Hepatocyte (in vitro differentiated cells): ENCODE measurements around the gene TNXB. TPM values are rescaled to one million over a fixed set of nuclear protein-coding genes. Genes with fewer than 3 reads are reported as not detected.

Experiments used
- DNase-seq: peaks from one replicate; pipeline ENCODE4 v3.0.0-alpha.2; 2016; ENCODE audit warnings: low spot score
- H2AFZ ChIP-seq: fragments of 200-600 bp; sonication (generic); 2 replicates; pipeline ENCODE4 v1.6.0; 2016; ENCODE audit warnings: antibody characterized with exemption, mild to moderate bottlenecking
- H3K27ac ChIP-seq: fragments of 200-600 bp; sonication (generic); 2 replicates; pipeline ENCODE4 v1.5.1; 2016; ENCODE audit warnings: mild to moderate bottlenecking
- H3K27me3 ChIP-seq: fragments of 200-600 bp; sonication (generic); 2 replicates; pipeline ENCODE4 v1.6.1; 2016
- H3K36me3 ChIP-seq: fragments of 200-600 bp; sonication (generic); replicated peaks from 2 replicates; pipeline ENCODE4 v1.5.1; 2016; ENCODE audit warnings: low read depth; ENCODE audit not compliant: insufficient read depth
- H3K4me1 ChIP-seq: fragments of 200-600 bp; sonication (generic); 2 replicates; pipeline ENCODE4 v1.5.1; 2016; ENCODE audit warnings: mild to moderate bottlenecking, moderate library complexity; ENCODE audit not compliant: insufficient read depth
- H3K4me2 ChIP-seq: fragments of 200-600 bp; sonication (generic); 2 replicates; pipeline ENCODE4 v1.6.0; 2016
- H3K4me3 ChIP-seq: fragments of 200-600 bp; sonication (generic); 2 replicates; pipeline ENCODE4 v1.5.1; 2016; ENCODE audit warnings: mild to moderate bottlenecking
- H3K79me2 ChIP-seq: fragments of 200-600 bp; sonication (generic); 2 replicates; pipeline ENCODE4 v1.6.0; 2017; ENCODE audit warnings: mild to moderate bottlenecking
- H3K9me2 ChIP-seq: fragments of 200-600 bp; sonication (generic); replicated peaks from 2 replicates; pipeline ENCODE4 v1.6.0; 2017; ENCODE audit warnings: mild to moderate bottlenecking; ENCODE audit not compliant: insufficient read depth
- H3K9me3 ChIP-seq: fragments of 200-600 bp; sonication (generic); 2 replicates; pipeline ENCODE4 v1.5.1; 2016; ENCODE audit warnings: low read depth, mild to moderate bottlenecking
- H4K20me1 ChIP-seq: fragments of 200-600 bp; sonication (generic); 2 replicates; pipeline ENCODE4 v1.6.0; 2016; ENCODE audit warnings: mild to moderate bottlenecking; ENCODE audit not compliant: insufficient read depth, poor library complexity, severe bottlenecking
- EZH2 ChIP-seq: fragments of 200-600 bp; sonication (generic); IDR thresholded peaks from 2 replicates; pipeline ENCODE4 v1.6.1; 2016; ENCODE audit warnings: antibody characterized with exemption, mild to moderate bottlenecking, borderline replicate concordance
- EZH2phosphoT487 ChIP-seq: fragments of 200-600 bp; sonication (generic); IDR thresholded peaks from one replicate; pipeline ENCODE4 v1.6.1; 2018; ENCODE audit warnings: antibody characterized with exemption, mild to moderate bottlenecking, low read depth, moderate library complexity; ENCODE audit not compliant: unreplicated experiment, severe bottlenecking
- WGBS: methylation state at CpG from one replicate; pipeline ENCODE4 v1.1.6; 2016; ENCODE audit warnings: low lambda C conversion rate; ENCODE audit errors: missing lambda C conversion rate; 5-methylcytosine and 5-hydroxymethylcytosine counted together
- polyA plus RNA-seq: library from polyadenylated mRNA; unstranded; fragments of >200 nt; fragmentation: Nextera tagmentation; extraction: Ambion mirVana; gene quantifications from 2 replicates; pipeline ENCODE4 v1.2.1, GENCODE V29; 2016
- total RNA-seq: library from RNA; depleted of rRNA; stranded (reverse); fragments of >200 nt; gene quantifications from 2 replicates; pipeline ENCODE4 v1.2.3, GENCODE V29; 2014
- TF ChIP-seq, protein P1 (sequence below): fragments of 200-600 bp; sonication (generic); IDR thresholded peaks from 2 replicates; pipeline ENCODE4 v1.5.1; 2016; ENCODE audit warnings: antibody characterized with exemption, mild to moderate bottlenecking; ENCODE audit not compliant: poor library complexity

TNXB gene, protein sequence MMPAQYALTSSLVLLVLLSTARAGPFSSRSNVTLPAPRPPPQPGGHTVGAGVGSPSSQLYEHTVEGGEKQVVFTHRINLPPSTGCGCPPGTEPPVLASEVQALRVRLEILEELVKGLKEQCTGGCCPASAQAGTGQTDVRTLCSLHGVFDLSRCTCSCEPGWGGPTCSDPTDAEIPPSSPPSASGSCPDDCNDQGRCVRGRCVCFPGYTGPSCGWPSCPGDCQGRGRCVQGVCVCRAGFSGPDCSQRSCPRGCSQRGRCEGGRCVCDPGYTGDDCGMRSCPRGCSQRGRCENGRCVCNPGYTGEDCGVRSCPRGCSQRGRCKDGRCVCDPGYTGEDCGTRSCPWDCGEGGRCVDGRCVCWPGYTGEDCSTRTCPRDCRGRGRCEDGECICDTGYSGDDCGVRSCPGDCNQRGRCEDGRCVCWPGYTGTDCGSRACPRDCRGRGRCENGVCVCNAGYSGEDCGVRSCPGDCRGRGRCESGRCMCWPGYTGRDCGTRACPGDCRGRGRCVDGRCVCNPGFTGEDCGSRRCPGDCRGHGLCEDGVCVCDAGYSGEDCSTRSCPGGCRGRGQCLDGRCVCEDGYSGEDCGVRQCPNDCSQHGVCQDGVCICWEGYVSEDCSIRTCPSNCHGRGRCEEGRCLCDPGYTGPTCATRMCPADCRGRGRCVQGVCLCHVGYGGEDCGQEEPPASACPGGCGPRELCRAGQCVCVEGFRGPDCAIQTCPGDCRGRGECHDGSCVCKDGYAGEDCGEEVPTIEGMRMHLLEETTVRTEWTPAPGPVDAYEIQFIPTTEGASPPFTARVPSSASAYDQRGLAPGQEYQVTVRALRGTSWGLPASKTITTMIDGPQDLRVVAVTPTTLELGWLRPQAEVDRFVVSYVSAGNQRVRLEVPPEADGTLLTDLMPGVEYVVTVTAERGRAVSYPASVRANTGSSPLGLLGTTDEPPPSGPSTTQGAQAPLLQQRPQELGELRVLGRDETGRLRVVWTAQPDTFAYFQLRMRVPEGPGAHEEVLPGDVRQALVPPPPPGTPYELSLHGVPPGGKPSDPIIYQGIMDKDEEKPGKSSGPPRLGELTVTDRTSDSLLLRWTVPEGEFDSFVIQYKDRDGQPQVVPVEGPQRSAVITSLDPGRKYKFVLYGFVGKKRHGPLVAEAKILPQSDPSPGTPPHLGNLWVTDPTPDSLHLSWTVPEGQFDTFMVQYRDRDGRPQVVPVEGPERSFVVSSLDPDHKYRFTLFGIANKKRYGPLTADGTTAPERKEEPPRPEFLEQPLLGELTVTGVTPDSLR (N-terminal part only)
- 11.6 and 22.0 TPM in 2 replicates for total RNA-seq
- polyA plus RNA-seq = 7.3 and 9.2 TPM in 2 replicates

DNA sequence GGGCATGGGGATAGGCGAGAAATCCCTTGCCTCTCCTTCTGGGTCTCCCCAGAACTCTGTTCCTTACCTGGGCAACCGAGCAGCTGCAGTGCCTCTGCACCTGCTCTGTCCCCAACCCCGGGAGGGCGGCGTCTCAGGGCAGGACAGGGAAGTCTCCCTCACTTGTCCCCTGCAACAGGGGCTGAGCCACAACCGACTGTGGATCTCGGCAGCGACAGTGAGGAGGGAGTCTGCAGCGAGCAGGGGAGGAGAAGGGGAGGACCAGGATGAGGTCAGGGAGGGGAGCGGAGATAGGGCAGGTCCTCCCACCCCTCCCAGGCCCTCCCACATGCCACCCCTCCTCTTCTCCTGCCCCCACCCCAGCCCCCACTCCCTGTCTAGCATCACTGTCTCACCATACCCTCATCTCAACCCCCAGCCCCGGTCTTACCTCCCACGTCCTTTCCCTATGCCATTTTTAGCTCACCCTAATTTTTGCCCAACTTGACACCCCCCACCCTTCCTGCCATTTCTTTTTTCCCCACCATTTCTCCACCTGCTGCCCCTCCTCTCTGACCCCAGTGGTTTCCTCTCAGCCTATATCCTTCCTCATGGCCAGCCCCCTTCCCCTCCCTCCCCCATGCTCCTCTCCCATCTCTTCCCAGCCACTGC is at the start of gene TNXB:
TSS of gene TNXB (minus strand) at position 225 of the 651 bp plus-strand sequence. CDS start 11,140 bp downstream, outside the sequence.
- H3K27ac ChIP-seq = peak within 1 kb of the TSS; percentile 83
- H3K27me3 ChIP-seq = no peaks in the 10 kb centered on the region
- peak; percentile 28 for DNase-seq
- H3K79me2 ChIP-seq = no peaks in the 10 kb centered on the region
- H3K9me3 ChIP-seq = no peaks in the 10 kb centered on the region
- no peak within 1 kb of the TSS for H2AFZ ChIP-seq
- TF ChIP-seq, protein P1, sequence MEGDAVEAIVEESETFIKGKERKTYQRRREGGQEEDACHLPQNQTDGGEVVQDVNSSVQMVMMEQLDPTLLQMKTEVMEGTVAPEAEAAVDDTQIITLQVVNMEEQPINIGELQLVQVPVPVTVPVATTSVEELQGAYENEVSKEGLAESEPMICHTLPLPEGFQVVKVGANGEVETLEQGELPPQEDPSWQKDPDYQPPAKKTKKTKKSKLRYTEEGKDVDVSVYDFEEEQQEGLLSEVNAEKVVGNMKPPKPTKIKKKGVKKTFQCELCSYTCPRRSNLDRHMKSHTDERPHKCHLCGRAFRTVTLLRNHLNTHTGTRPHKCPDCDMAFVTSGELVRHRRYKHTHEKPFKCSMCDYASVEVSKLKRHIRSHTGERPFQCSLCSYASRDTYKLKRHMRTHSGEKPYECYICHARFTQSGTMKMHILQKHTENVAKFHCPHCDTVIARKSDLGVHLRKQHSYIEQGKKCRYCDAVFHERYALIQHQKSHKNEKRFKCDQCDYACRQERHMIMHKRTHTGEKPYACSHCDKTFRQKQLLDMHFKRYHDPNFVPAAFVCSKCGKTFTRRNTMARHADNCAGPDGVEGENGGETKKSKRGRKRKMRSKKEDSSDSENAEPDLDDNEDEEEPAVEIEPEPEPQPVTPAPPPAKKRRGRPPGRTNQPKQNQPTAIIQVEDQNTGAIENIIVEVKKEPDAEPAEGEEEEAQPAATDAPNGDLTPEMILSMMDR = no peak
- TF ChIP-seq EZH2 = no peak
- no peak for TF ChIP-seq EZH2phosphoT487
- no peaks in the 10 kb centered on the region for H3K9me2 ChIP-seq
- H4K20me1 ChIP-seq = no peaks in the 10 kb centered on the region
- no peaks in the 10 kb centered on the region for H3K36me3 ChIP-seq
- peak within 1 kb of the TSS; percentile 64 for H3K4me2 ChIP-seq
- H3K4me1 ChIP-seq = peaks cover 37% of the 10 kb centered on the region
- 24% methylated on average over 5 of the region's 12 CpGs for WGBS
- H3K4me3 ChIP-seq = no peak within 1 kb of the TSS

DNA sequence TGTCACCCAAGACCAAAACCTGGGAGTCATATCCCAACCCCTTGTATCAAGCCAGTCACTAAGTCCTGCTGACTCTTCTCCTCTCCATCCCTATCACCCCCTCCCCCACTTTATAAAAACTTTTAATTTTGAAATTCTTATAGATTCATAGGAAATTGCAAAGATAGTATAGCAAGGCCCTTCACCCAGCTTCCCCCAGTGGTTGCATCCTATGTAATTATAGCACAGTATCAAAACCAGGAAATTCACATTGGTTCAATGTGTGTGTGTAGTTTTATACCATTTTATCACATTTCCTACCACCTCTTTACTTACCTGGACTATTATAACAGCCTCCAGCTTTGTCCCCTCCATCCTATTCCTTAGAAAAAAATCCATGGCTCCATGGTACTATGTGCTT is 48.9 kb upstream of the TNXB start:
- no peak for DNase-seq
- H3K36me3 ChIP-seq = peaks cover 6% of the 10 kb centered on the region
- H4K20me1 ChIP-seq = no peaks in the 10 kb centered on the region
- TF ChIP-seq, protein P1 = no peak
- TF ChIP-seq EZH2phosphoT487 (no peak), EZH2 (no peak)
- no peaks in the 10 kb centered on the region for H3K27me3 ChIP-seq
- no peaks in the 10 kb centered on the region for H3K9me2 ChIP-seq
- H2AFZ ChIP-seq = no peak overlapping the region
- no peaks in the 10 kb centered on the region for H3K9me3 ChIP-seq
- H3K4me2 ChIP-seq = no peak overlapping the region
- peaks cover 10% of the 10 kb centered on the region for H3K4me1 ChIP-seq
- H3K27ac ChIP-seq = no peak overlapping the region
- peaks cover 28% of the 10 kb centered on the region for H3K79me2 ChIP-seq
- H3K4me3 ChIP-seq = no peak overlapping the region

DNA sequence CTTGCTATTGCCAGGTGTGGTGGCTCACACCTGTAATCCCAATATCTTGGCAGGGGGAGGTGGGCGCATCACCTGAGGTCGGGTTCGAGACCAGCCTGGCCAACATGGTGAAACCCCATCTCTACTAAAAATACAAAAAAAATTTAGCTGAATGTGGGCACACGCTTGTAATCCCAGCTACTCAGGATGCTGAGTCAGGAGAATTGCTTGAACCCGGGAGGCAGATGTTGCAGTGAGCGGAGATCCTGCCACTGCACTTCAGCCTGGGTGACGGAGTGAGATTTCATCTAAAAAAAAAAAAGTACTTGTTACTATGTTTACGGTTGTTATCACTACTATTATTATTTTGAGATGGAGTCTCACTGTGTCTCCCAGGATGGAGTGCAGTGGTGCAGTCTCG is 47.8 kb upstream of the TNXB start:
- no peak overlapping the region for H2AFZ ChIP-seq
- DNase-seq = no peak
- TF ChIP-seq, protein P1 = no peak
- TF ChIP-seq EZH2phosphoT487 (no peak), EZH2 (no peak)
- no peak overlapping the region for H3K4me3 ChIP-seq
- no peaks in the 10 kb centered on the region for H3K9me3 ChIP-seq
- H3K36me3 ChIP-seq = peaks cover 6% of the 10 kb centered on the region
- no peaks in the 10 kb centered on the region for H4K20me1 ChIP-seq
- no peak overlapping the region for H3K27ac ChIP-seq
- WGBS = 97% methylated on average over 9 of the region's 9 CpGs
- no peak overlapping the region for H3K4me2 ChIP-seq
- H3K9me2 ChIP-seq = no peaks in the 10 kb centered on the region
- H3K79me2 ChIP-seq = peaks cover 28% of the 10 kb centered on the region
- no peaks in the 10 kb centered on the region for H3K27me3 ChIP-seq
- peaks cover 21% of the 10 kb centered on the region for H3K4me1 ChIP-seq
